GM12878 (cell line): ENCODE results near the gene CCM2. TPM values are rescaled to one million over a fixed set of nuclear protein-coding genes. Genes with fewer than 3 reads are reported as not detected.

Experiments
- ATAC-seq: fragments of 200-7000 bp; cut with Tn5 transposase; 3 replicates; pipeline ENCODE4 v1.9.1; 2020; ENCODE audit warnings: mild to moderate bottlenecking, moderate library complexity
- BruUV-seq: library from RNA; stranded (reverse); fragments of 400-500 nt; replicated peaks from 2 replicates; lab custom pipeline; 2021; lab: Mats Ljungman, UMichigan
- CTCF ChIA-PET: fragments of 300-600 bp; sonication (Branson Sonifier 250); formaldehyde crosslinking; extraction: SDS; loops from one replicate; lab custom pipeline; 2021; ENCODE audit warnings: inconsistent platforms; lab: Yijun Ruan, JAX
- POLR2A ChIA-PET: fragments of 350-600 bp; formaldehyde crosslinking; extraction: SDS; loops from one replicate; lab custom pipeline; 2021; ENCODE audit warnings: inconsistent platforms; lab: Charles Lee
- RAD21 ChIA-PET: fragments of 300-600 bp; sonication (Branson Sonifier 250); formaldehyde crosslinking; loops from one replicate; lab custom pipeline; 2023; ENCODE audit warnings: antibody characterized with exemption; ENCODE audit not compliant: unreplicated experiment; lab: Charles Lee
- SMC1A ChIA-PET: fragments of 300-600 bp; sonication (Branson Sonifier 250); formaldehyde crosslinking; loops from one replicate; lab custom pipeline; 2023; ENCODE audit not compliant: unreplicated experiment, uncharacterized antibody; lab: Charles Lee
- DNase-seq: peaks from one replicate; pipeline ENCODE4 v3.0.0-alpha.2; 2011; ENCODE audit warnings: low read depth, low spot score
- FAIRE-seq: peaks from 3 replicates; lab custom pipeline; 2011; peaks lifted over from hg19 to GRCh38; lab: Jason Lieb, UNC
- H2AFZ ChIP-seq: 2 replicates; pipeline ENCODE4 v1.6.0; 2011; ENCODE audit warnings: low read depth, low read length, control low read depth; ENCODE audit not compliant: control insufficient read depth
- H3K27ac ChIP-seq: 2 replicates; pipeline ENCODE4 v1.5.1; 2011; ENCODE audit warnings: control low read depth; ENCODE audit not compliant: control insufficient read depth, insufficient read depth
- H3K27me3 ChIP-seq, 2 experiments: replicated peaks in 1 of 2; 2 replicates each; pipeline versions ENCODE4 v1.6.0 to v1.6.1; 2011; ENCODE audit warnings: low read length in 1 of 2; ENCODE audit not compliant: control insufficient read depth in 2 of 2, insufficient read depth in 2 of 2
- H3K36me3 ChIP-seq, 2 experiments: 2 replicates each; pipeline ENCODE4 v1.5.1; 2011; ENCODE audit warnings: low read length in 1 of 2; ENCODE audit not compliant: control insufficient read depth in 2 of 2, insufficient read depth in 2 of 2
- H3K4me1 ChIP-seq: 2 replicates; pipeline ENCODE4 v1.6.1; 2011; ENCODE audit warnings: mild to moderate bottlenecking, low read length, moderate library complexity, mixed read lengths; ENCODE audit not compliant: control insufficient read depth, insufficient read depth
- H3K4me2 ChIP-seq: 2 replicates; pipeline ENCODE4 v1.6.0; 2011; ENCODE audit warnings: control low read depth; ENCODE audit not compliant: control insufficient read depth, insufficient read depth
- H3K4me3 ChIP-seq: fragments of 200-600 bp; sonication (generic); 2 replicates; pipeline ENCODE4 v1.5.1; 2016
- H3K79me2 ChIP-seq: 2 replicates; pipeline ENCODE4 v1.6.0; 2011; ENCODE audit warnings: low read length; ENCODE audit not compliant: control insufficient read depth, insufficient read depth
- H3K9ac ChIP-seq: 2 replicates; pipeline ENCODE4 v1.8.0; 2011; ENCODE audit warnings: low read length, control low read depth, mixed read lengths; ENCODE audit not compliant: control insufficient read depth, insufficient read depth
- H3K9me3 ChIP-seq: replicated peaks from 3 replicates; pipeline ENCODE4 v1.5.1; 2011; ENCODE audit warnings: mild to moderate bottlenecking, low read length; ENCODE audit not compliant: control insufficient read depth, insufficient read depth
- H4K20me1 ChIP-seq: 2 replicates; pipeline ENCODE4 v1.6.0; 2011; ENCODE audit not compliant: control insufficient read depth, insufficient read depth
- BRCA1 ChIP-seq: IDR thresholded peaks from 2 replicates; pipeline ENCODE4 v1.6.1; 2011; ENCODE audit warnings: low read depth, low read length, improper control_type of control experiment
- CBX5 ChIP-seq: sonication (generic); IDR thresholded peaks from 2 replicates; pipeline ENCODE4 v1.6.1; 2016; ENCODE audit warnings: low read depth, moderate library complexity, mild to moderate bottlenecking, inconsistent platforms
- KDM1A ChIP-seq: fragments of 200-600 bp; sonication (generic); IDR thresholded peaks from 2 replicates; pipeline ENCODE4 v1.6.1; 2016; ENCODE audit warnings: borderline replicate concordance
- MTA3 ChIP-seq: IDR thresholded peaks from 2 replicates; pipeline ENCODE4 v1.6.1; 2012; ENCODE audit warnings: low read length, inconsistent platforms, borderline replicate concordance
- NFXL1 ChIP-seq: fragments of 450-650 bp; IDR thresholded peaks from 2 replicates; pipeline ENCODE4 v1.6.1; 2017; ENCODE audit warnings: antibody characterized with exemption, mild to moderate bottlenecking, borderline replicate concordance
- NR2C2 ChIP-seq: IDR thresholded peaks from 2 replicates; pipeline ENCODE4 v1.6.1; 2011; ENCODE audit warnings: borderline replicate concordance, low read depth; ENCODE audit not compliant: control insufficient read depth, insufficient read length
- POLR2A ChIP-seq: IDR thresholded peaks from 2 replicates; pipeline ENCODE4 v1.6.1; 2011; ENCODE audit warnings: low read depth, mild to moderate bottlenecking, low read length
- POLR2AphosphoS5 ChIP-seq: IDR thresholded peaks from 2 replicates; pipeline ENCODE4 v1.6.1; 2011; ENCODE audit warnings: mild to moderate bottlenecking, low read length, inconsistent platforms
- SMARCA5 ChIP-seq: fragments of 450-650 bp; IDR thresholded peaks from 2 replicates; pipeline ENCODE4 v1.6.1; 2017; ENCODE audit warnings: mild to moderate bottlenecking
- SREBF1 ChIP-seq: IDR thresholded peaks from 2 replicates; pipeline ENCODE4 v1.6.1; 2012; ENCODE audit warnings: mild to moderate bottlenecking, low read length
- STAT1 ChIP-seq: fragments of 450-650 bp; conservative IDR thresholded peaks from 2 replicates; pipeline ENCODE4 v1.6.1; 2014; ENCODE audit warnings: antibody characterized with exemption, mild to moderate bottlenecking
- WGBS: methylation state at CpG from one replicate; pipeline ENCODE4 v1.1.6; 2016; ENCODE audit warnings: low lambda C conversion rate; ENCODE audit not compliant: insufficient replicate concordance, insufficient coverage; ENCODE audit errors: missing lambda C conversion rate; 5-methylcytosine and 5-hydroxymethylcytosine counted together
- in situ Hi-C: fragments of 300-500 bp; cut with MboI; formaldehyde crosslinking; loops from 9 replicates; pipeline ENCODE4 v1.14.3; 2018; ENCODE audit warnings: mixed read lengths
- intact Hi-C: fragments of 100-400 bp; cut with micrococcal nuclease; formaldehyde crosslinking; loops from one replicate; pipeline ENCODE4 v1.14.2; 2022; ENCODE audit not compliant: unreplicated experiment
- polyA plus RNA-seq, 11 experiments: library from polyadenylated mRNA; depleted of rRNA in 4 of 11; unstranded in 6 of 11; stranded (reverse) in 5 of 11; fragments of >200 nt; fragmentation: Nextera tagmentation in 4 of 11; fragmentation: Illumina TruSeq in 1 of 11; extraction: Ambion mirVana in 4 of 11; extraction: Trizol in 1 of 11; gene quantifications; 1 replicate in 1 of 11; 2 replicates in 10 of 11; pipeline versions ENCODE4 v1.2.1 to v1.2.3, GENCODE V29; 2011 to 2016; ENCODE audit warnings: inconsistent platforms in 2 of 11, missing spikeins in 2 of 11, low read depth in 1 of 11
- total RNA-seq, 4 experiments: library from RNA; depleted of rRNA in 3 of 4; stranded (reverse); fragments of >200 nt in 3 of 4; fragmentation: Illumina TruSeq in 1 of 4; extraction: Trizol in 1 of 4; gene quantifications; 2 replicates each; pipeline versions ENCODE4 v1.2.1 to v1.2.3, GENCODE V29; 2013 to 2021
- TF ChIP-seq, protein P1 (sequence below): IDR thresholded peaks from 2 replicates; pipeline ENCODE4 v1.6.1; 2011; ENCODE audit warnings: low read depth, low read length, improper control_type of control experiment, borderline replicate concordance

CCM2 gene
- total and polyA plus RNA-seq, 10 of the 15 experiments (the other 5 are each of a cell fraction or from before 2014, with no cell fraction given): 1.00 to 82.3 (median 48.7) TPM

DNA sequence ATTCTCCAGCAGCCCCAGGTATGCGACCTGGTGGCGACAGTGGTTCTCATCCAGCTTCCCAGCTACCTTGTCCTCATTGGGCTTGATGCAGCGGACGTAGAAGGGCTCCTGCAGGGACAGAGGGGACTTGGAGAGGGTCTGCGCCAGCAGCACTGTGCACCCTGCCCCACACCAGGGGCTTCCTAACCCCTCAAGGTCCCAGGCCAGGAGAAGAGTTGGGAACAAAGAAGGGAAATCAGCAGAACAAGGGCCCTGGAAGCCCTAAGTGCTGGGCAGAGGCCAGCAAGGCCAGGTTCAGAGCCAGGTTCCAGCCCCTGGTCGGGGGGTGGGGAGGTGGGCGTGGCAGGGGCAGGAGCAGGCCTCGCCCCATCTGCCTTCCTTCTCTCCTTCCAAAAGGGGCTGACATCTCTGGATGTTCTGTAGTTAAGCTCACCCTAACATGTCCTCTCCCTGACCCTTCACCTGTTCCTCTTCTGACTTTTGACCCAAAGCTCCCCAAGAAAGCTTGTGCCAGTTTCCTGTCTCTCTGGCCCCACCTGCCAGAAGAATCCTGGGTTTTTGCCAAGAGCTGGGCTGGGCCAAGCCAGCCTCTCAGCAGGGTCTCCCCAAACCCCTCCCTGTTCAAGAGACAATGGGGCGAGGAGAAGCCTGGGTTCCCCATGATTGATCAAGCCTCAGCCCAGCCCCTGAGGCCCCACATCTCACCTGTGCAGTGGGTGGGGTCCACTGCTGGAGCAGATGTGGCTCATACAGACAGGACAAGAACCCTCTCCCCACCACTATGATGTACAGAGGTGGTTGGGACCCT is 33.1 kb upstream of the CCM2 start:
- RAD21 ChIA-PET: no interaction called here
- DNase-seq (no peak), FAIRE-seq (no peak)
- no peaks in the 10 kb centered on the region; the same call in 1 of the 2 replicates for H3K79me2 ChIP-seq
- H3K4me3 ChIP-seq: no peak overlapping the region
- TF ChIP-seq SREBF1: no peak
- peak; percentile 17; the same call in 1 of the 2 replicates for TF ChIP-seq POLR2A
- TF ChIP-seq, all 136 proteins: peak for 1
- SMC1A ChIA-PET: no interaction called here
- WGBS: 89% methylated on average over 9 of the region's 9 CpGs
- intact Hi-C loops (no loop called here), in situ Hi-C loops (no loop called here)
- peaks cover 4% of the 10 kb centered on the region; the same call in 1 of the 2 replicates for H4K20me1 ChIP-seq
- H3K4me2 ChIP-seq: no peak overlapping the region
- H2AFZ ChIP-seq: no peak overlapping the region
- H3K36me3 ChIP-seq: peaks cover 24 to 40% of the 10 kb centered on the region in 2 experiments
- CTCF ChIA-PET: interaction anchor here (0.5 kb wide), 1 partner anchor 96 kb away, joined by 4 read pairs; no protein-coding TSS in a partner anchor
- H3K27ac ChIP-seq: no peak overlapping the region
- BruUV-seq: no TSS peak
- POLR2A ChIA-PET: no interaction called here
- no peak for ATAC-seq
- no peaks in the 10 kb centered on the region for H3K4me1 ChIP-seq
- no peak overlapping the region for H3K9ac ChIP-seq
- H3K9me3 ChIP-seq: no peaks in the 10 kb centered on the region
- no peaks in the 10 kb centered on the region for H3K27me3 ChIP-seq

DNA sequence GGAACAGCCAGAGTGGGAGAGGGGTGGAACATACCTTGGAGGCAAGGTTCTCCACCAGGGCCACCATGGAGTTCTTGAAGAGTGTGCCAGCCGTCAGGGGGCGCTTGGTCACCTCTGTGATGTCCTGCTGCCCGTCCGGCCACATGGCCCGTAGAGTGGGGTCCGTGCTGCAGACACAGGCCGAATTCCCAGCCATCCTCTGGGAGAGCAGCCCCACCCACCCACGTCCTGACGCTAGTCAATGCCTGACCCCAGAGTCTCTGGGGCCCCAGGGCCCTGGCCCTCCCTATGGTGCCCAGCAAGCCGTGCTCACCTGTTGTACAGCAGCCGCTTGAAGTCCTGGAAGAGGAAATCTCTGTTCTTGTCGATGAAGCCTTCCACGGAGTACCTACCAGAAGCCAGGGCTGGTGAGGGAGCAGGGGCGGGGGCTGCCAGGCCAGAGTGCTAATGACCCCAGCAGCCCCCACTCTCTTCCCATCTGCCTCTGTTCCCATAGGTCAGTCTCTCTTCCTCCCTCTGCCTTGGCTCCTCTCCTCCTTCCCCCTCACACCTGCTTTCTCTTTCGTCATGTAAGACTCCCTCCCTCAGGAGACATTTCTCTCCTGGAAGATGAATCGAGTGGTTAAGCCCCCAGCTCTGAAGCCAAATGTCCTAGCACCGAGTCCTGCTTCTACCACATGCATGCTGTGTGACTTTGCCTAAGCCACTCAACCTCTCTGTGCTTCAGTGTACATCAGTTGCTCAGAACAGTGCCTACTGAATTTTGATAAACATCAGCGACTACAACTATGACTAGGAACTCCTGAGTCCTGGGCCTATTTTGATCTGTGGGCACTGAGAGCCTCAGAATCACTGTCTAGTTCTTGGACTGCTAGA is 32.2 kb upstream of the CCM2 start:
- WGBS: 96% methylated on average over 15 of the region's 18 CpGs
- H3K4me2 ChIP-seq: no peak overlapping the region
- TF ChIP-seq, protein P1, sequence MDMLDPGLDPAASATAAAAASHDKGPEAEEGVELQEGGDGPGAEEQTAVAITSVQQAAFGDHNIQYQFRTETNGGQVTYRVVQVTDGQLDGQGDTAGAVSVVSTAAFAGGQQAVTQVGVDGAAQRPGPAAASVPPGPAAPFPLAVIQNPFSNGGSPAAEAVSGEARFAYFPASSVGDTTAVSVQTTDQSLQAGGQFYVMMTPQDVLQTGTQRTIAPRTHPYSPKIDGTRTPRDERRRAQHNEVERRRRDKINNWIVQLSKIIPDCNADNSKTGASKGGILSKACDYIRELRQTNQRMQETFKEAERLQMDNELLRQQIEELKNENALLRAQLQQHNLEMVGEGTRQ: no peak
- TF ChIP-seq POLR2A (peak; percentile 60), CBX5 (no peak), POLR2AphosphoS5 (peak; percentile 46; the same call in 1 of the 2 replicates), BRCA1 (no peak), MTA3 (0 out of 2 replicates have a peak, but pooled peaks have one; percentile 38), NR2C2 (no peak), SMARCA5 (peak; percentile 81), KDM1A (no peak), NFXL1 (0 out of 2 replicates have a peak, but pooled peaks have one; percentile 32), STAT1 (no peak)

More for the DNA sequence above, 32.2 kb upstream of the CCM2 start:
- peaks cover 4% of the 10 kb centered on the region for H4K20me1 ChIP-seq
- in situ Hi-C loops: no loop called here
- ChIA-PET POLR2A (no interaction called here), SMC1A (no interaction called here), CTCF (interaction anchor here (0.5 to 1.6 kb wide), 2 partner anchors 95 to 168 kb away, joined by 3 to 4 read pairs; no protein-coding TSS in a partner anchor), RAD21 (no interaction called here)
- no peak overlapping the region for H3K4me3 ChIP-seq
- no peak overlapping the region for H3K9ac ChIP-seq
- H2AFZ ChIP-seq: no peak overlapping the region
- ATAC-seq (no peak), FAIRE-seq (no peak), DNase-seq (no peak)
- BruUV-seq: no TSS peak
- H3K27ac ChIP-seq: no peak overlapping the region
- H3K36me3 ChIP-seq: peaks cover 31 to 44% of the 10 kb centered on the region in 2 experiments
- H3K4me1 ChIP-seq: no peaks in the 10 kb centered on the region
- intact Hi-C loops: no loop called here
- peaks cover 2% of the 10 kb centered on the region for H3K79me2 ChIP-seq
- no peaks in the 10 kb centered on the region for H3K27me3 ChIP-seq
- no peaks in the 10 kb centered on the region for H3K9me3 ChIP-seq
